HTR-8/SVneo (cell line): Measurements from ENCODE around the gene STK39.

Experiments
- DNase-seq: peaks from one replicate; pipeline ENCODE4 v3.0.0; 2011; ENCODE audit warnings: low spot score, mixed read lengths; ENCODE audit not compliant: insufficient read length
- FAIRE-seq: peaks from 2 replicates; lab custom pipeline; 2011; peaks lifted over from hg19 to GRCh38; lab: Jason Lieb, UNC

STK39 gene

GRCh38 chr2:168030862-168031624 is 216.4 kb downstream of the STK39 start:
- DNase-seq = no peak

GRCh38 chr2:168029071-168029470 is 218.3 kb downstream of the STK39 start:
- FAIRE-seq = no peak
- DNase-seq = no peak

More at GRCh38 chr2:168030862-168031624, 216.4 kb downstream of the STK39 start:
- FAIRE-seq = no peak

GRCh38 chr2:168028362-168028761 is 219.0 kb downstream of the STK39 start:
- no peak for FAIRE-seq
- DNase-seq = no peak

GRCh38 chr2:168025487-168026202 is 221.8 kb downstream of the STK39 start:
- FAIRE-seq = no peak
- DNase-seq = no peak

GRCh38 chr2:168024459-168024858 is 222.9 kb downstream of the STK39 start:
- FAIRE-seq (no peak), DNase-seq (no peak)

GRCh38 chr2:168021800-168022587 is 225.4 kb downstream of the STK39 start:
- DNase-seq = no peak
- no peak for FAIRE-seq

GRCh38 chr2:168015274-168015953 is 232.0 kb downstream of the STK39 start:
- FAIRE-seq (no peak), DNase-seq (no peak)

- no peak for FAIRE-seq
- DNase-seq = no peak
Observed at GRCh38 chr2:168009900-168010299, 237.5 kb downstream of the STK39 start.

- FAIRE-seq (no peak), DNase-seq (no peak)
Observed at GRCh38 chr2:168008646-168009195, 238.7 kb downstream of the STK39 start.

- FAIRE-seq (no peak), DNase-seq (no peak)
Observed at GRCh38 chr2:168006498-168006897, 240.9 kb downstream of the STK39 start.

GRCh38 chr2:168005586-168005985 is 241.8 kb downstream of the STK39 start:
- FAIRE-seq = no peak
- no peak for DNase-seq

GRCh38 chr2:168003876-168004275 is 243.5 kb downstream of the STK39 start:
- no peak for DNase-seq
- no peak for FAIRE-seq

- no peak for FAIRE-seq
- no peak for DNase-seq
Observed at GRCh38 chr2:168002021-168002553, 245.3 kb downstream of the STK39 start.

- DNase-seq = no peak
- no peak for FAIRE-seq
Observed at GRCh38 chr2:167992278-167992677, 255.1 kb downstream of the STK39 start.

GRCh38 chr2:167990062-167990461 is 257.3 kb downstream of the STK39 start:
- DNase-seq (no peak), FAIRE-seq (no peak)

GRCh38 chr2:167988296-167988695 is 259.1 kb downstream of the STK39 start:
- DNase-seq (no peak), FAIRE-seq (no peak)

- no peak for DNase-seq
- no peak for FAIRE-seq
Observed at GRCh38 chr2:167987558-167987957, 259.8 kb downstream of the STK39 start.

GRCh38 chr2:167987026-167987425 is 260.4 kb downstream of the STK39 start:
- DNase-seq (no peak), FAIRE-seq (no peak)

GRCh38 chr2:167986223-167986622 is 261.2 kb downstream of the STK39 start:
- DNase-seq (no peak), FAIRE-seq (no peak)

- no peak for FAIRE-seq
- DNase-seq = no peak
Observed at GRCh38 chr2:167981945-167982344, 265.4 kb downstream of the STK39 start.
